Measurements from ENCODE around the gene MDM2.

GRCh38 chr12:68871921-68872320, 63.9 kb downstream of the MDM2 start:
- TF ChIP-seq CTCF (IDR thresholded peaks at IDR 0.05) = peak in 3 of 12 donors; percentile 9 to 21 (median 16)
- TF ChIP-seq POLR2A (IDR thresholded peaks at IDR 0.05) = no peak

Measured in heart left ventricle (tissue), 13 donors.